Prostate gland (tissue), 2 donors: ENCODE data around the gene ARID4B. TPM values are rescaled to one million over a fixed set of nuclear protein-coding genes. Genes with fewer than 3 reads are reported as not detected.

ENCODE experiments used
- DNase-seq: peaks from one replicate; pipeline ENCODE4 v3.0.0-alpha.2; 2019; ENCODE audit warnings: low spot score
- H3K27ac ChIP-seq, 2 donors: fragments of 200-600 bp; sonication (generic); 2 replicates each; pipeline ENCODE4 v1.5.1; 2017 to 2019
- H3K27me3 ChIP-seq: fragments of 200-600 bp; sonication (generic); replicated peaks from 2 replicates; pipeline ENCODE4 v1.5.1; 2019; ENCODE audit not compliant: insufficient read depth
- H3K36me3 ChIP-seq, 2 donors: fragments of 200-600 bp; sonication (generic); 1 replicate in 1 of 2; 2 replicates in 1 of 2; pipeline versions ENCODE4 v1.5.1 to v1.8.1; 2017 to 2019
- H3K4me1 ChIP-seq: fragments of 200-600 bp; sonication (generic); replicated peaks from 2 replicates; pipeline ENCODE4 v1.5.1; 2019
- H3K4me3 ChIP-seq, 2 donors: fragments of 200-600 bp; sonication (generic); 2 replicates each; pipeline ENCODE4 v1.5.1; 2017 to 2019
- H3K9me3 ChIP-seq: fragments of 200-600 bp; sonication (generic); 2 replicates; pipeline ENCODE4 v1.5.1; 2017
- POLR2A ChIP-seq: fragments of 450-650 bp; IDR thresholded peaks from one replicate; pipeline ENCODE4 v1.6.1; 2016; ENCODE audit warnings: antibody characterized with exemption, mild to moderate bottlenecking
- POLR2AphosphoS5 ChIP-seq: sonication (generic); formaldehyde crosslinking; IDR thresholded peaks from one replicate; pipeline ENCODE4 v1.6.1; 2017; ENCODE audit warnings: antibody characterized with exemption
- WGBS: methylation state at CpG from one replicate; pipeline ENCODE4 v1.1.5; 2018; 5-methylcytosine and 5-hydroxymethylcytosine counted together
- intact Hi-C: fragments of 100-400 bp; cut with DNase I; formaldehyde crosslinking; loops from one replicate; pipeline ENCODE4 v1.14.2; 2022
- total RNA-seq, 2 donors: library from RNA; depleted of rRNA; stranded (reverse); fragments of >200 nt; gene quantifications; one replicate each; pipeline ENCODE4 v1.1.0, GENCODE V29; 2016
- TF ChIP-seq, protein P1 (sequence below), 4 experiments: fragments of 200-600 bp in 2 of 4; fragments of 450-650 bp in 2 of 4; sonication (generic) in 2 of 4; IDR thresholded peaks; 1 replicate in 3 of 4; 2 replicates in 1 of 4; pipeline ENCODE4 v1.5.1; 2016 to 2019; ENCODE audit warnings: antibody characterized with exemption in 4 of 4, mild to moderate bottlenecking in 2 of 4, moderate library complexity in 2 of 4

Gene ARID4B
- 10 to 100 TPM; 28.6 to 46.4 TPM for total RNA-seq

GRCh38 chr1:235327559-235328270, at the start of gene ARID4B:
TSS of gene ARID4B (minus strand) at chr1:235328179. CDS start at chr1:235326919, 1,260 bp downstream.
- peak; percentile 4 for DNase-seq
- intact Hi-C loops: loop anchor here (2.0 to 5.0 kb wide), 4 partner anchors 75 to 199 kb away; partner anchors contain the start of genes B3GALNT2 and TOMM20
- WGBS: under 1% methylated on average over 41 of the region's 58 CpGs

DNA sequence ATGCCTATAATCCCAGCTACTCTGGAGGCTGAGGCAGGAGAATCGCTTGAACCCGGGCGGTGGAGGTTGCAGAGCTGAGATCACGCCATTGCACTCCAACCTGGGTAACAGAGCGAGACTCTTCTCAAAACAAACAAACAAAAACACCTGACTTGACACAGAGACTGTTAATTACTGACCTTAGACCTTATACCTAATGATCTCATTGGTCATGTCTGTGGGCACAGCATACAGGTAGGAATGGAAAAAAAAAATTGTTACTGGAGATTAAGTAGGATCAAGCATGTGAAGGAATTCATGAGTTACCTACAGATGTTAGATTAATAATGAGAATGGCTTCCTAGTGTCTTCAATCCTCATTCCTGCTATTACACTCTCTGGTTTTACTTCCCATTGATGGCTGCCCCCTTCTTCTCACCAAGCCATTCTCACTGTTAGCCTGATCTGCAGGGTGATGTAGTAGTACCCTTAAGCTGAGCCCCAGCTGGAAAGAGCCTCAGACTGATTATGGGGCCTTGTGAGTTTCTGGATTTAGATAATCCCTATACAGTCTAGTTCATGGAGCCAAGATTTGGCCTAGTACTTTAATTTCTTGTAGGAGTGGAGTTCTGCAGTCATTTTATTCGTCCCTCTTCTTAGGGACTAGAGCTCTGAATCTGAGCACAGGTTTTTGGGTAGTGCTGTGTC, 48.1 kb upstream of the ARID4B start:
- no peaks in the 10 kb centered on the region for H3K27me3 ChIP-seq
- H3K4me3 ChIP-seq: no peak overlapping the region
- H3K4me1 ChIP-seq: no peaks in the 10 kb centered on the region
- intact Hi-C loops: no loop called here
- 94% methylated on average over 6 of the region's 6 CpGs for WGBS
- H3K27ac ChIP-seq: no peak overlapping the region
- no peak for DNase-seq
- no peak for TF ChIP-seq POLR2A
- TF ChIP-seq POLR2AphosphoS5: no peak
- TF ChIP-seq, protein P1, sequence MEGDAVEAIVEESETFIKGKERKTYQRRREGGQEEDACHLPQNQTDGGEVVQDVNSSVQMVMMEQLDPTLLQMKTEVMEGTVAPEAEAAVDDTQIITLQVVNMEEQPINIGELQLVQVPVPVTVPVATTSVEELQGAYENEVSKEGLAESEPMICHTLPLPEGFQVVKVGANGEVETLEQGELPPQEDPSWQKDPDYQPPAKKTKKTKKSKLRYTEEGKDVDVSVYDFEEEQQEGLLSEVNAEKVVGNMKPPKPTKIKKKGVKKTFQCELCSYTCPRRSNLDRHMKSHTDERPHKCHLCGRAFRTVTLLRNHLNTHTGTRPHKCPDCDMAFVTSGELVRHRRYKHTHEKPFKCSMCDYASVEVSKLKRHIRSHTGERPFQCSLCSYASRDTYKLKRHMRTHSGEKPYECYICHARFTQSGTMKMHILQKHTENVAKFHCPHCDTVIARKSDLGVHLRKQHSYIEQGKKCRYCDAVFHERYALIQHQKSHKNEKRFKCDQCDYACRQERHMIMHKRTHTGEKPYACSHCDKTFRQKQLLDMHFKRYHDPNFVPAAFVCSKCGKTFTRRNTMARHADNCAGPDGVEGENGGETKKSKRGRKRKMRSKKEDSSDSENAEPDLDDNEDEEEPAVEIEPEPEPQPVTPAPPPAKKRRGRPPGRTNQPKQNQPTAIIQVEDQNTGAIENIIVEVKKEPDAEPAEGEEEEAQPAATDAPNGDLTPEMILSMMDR (IDR thresholded peaks at IDR 0.05): no peak
- no peaks in the 10 kb centered on the region for H3K36me3 ChIP-seq
- no peaks in the 10 kb centered on the region for H3K9me3 ChIP-seq

More at GRCh38 chr1:235327559-235328270, at the start of gene ARID4B:
- H3K27me3 ChIP-seq: no peaks in the 10 kb centered on the region
- H3K27ac ChIP-seq: peak within 1 kb of the TSS; percentile 97 to 99
- H3K36me3 ChIP-seq: no peaks in the 10 kb centered on the region
- peak within 1 kb of the TSS; percentile 94 to 95 for H3K4me3 ChIP-seq
- TF ChIP-seq, protein P1 (IDR thresholded peaks at IDR 0.05): no peak
- peak; percentile 90 for TF ChIP-seq POLR2A
- peak; percentile 40 for TF ChIP-seq POLR2AphosphoS5
- H3K4me1 ChIP-seq: peaks cover 7% of the 10 kb centered on the region
- H3K9me3 ChIP-seq: no peaks in the 10 kb centered on the region

- H3K27me3 ChIP-seq: no peaks in the 10 kb centered on the region
- intact Hi-C loops: no loop called here
- no peaks in the 10 kb centered on the region for H3K36me3 ChIP-seq
- H3K9me3 ChIP-seq: no peaks in the 10 kb centered on the region
- DNase-seq: no peak
- H3K4me3 ChIP-seq: no peak overlapping the region
- TF ChIP-seq POLR2AphosphoS5 (no peak), POLR2A (no peak)
- TF ChIP-seq, protein P1 (IDR thresholded peaks at IDR 0.05): no peak
- no peak overlapping the region for H3K27ac ChIP-seq
- 84% methylated on average over 5 of the region's 5 CpGs for WGBS
- H3K4me1 ChIP-seq: no peaks in the 10 kb centered on the region
These were observed 41.8 kb upstream of the ARID4B start for GRCh38 chr1:235369802-235370201.

- DNase-seq: no peak
- Histone ChIP-seq H3K4me3 (peak overlapping the region in 1 of 2 donors; percentile 40), H3K9me3 (no peaks in the 10 kb centered on the region), H3K4me1 (no peaks in the 10 kb centered on the region), H3K27me3 (no peaks in the 10 kb centered on the region), H3K36me3 (no peaks in the 10 kb centered on the region), H3K27ac (no peak overlapping the region)
- TF ChIP-seq, protein P1 (IDR thresholded peaks at IDR 0.05): no peak
- TF ChIP-seq POLR2AphosphoS5: no peak
- no peak for TF ChIP-seq POLR2A
- 85% methylated on average over 5 of the region's 5 CpGs for WGBS
- intact Hi-C loops: no loop called here
These were observed 40.4 kb upstream of the ARID4B start for GRCh38 chr1:235368428-235368827.
